Testis (tissue), 3 donors: Measurements from ENCODE around the gene NRXN3. TPM values are rescaled to one million over a fixed set of nuclear protein-coding genes. Genes with fewer than 3 reads are reported as not detected.

Experiments used
- DNase-seq: peaks from one replicate; pipeline ENCODE4 v3.0.0-alpha.2; 2019
- H3K27ac ChIP-seq, 2 donors: fragments of 200-600 bp; sonication (generic); one replicate each; pipeline ENCODE4 v1.5.1; 2019
- H3K27me3 ChIP-seq: fragments of 200-600 bp; sonication (generic); one replicate; pipeline ENCODE4 v1.5.1; 2019
- H3K36me3 ChIP-seq: fragments of 200-600 bp; sonication (generic); one replicate; pipeline ENCODE4 v1.5.1; 2017; ENCODE audit warnings: low read depth; ENCODE audit errors: missing control alignments
- H3K4me1 ChIP-seq: fragments of 200-600 bp; sonication (generic); one replicate; pipeline ENCODE4 v1.5.1; 2019
- H3K4me3 ChIP-seq, 2 donors: fragments of 200-600 bp; sonication (generic); one replicate each; pipeline ENCODE4 v1.5.1; 2017 to 2019
- H3K9me3 ChIP-seq: fragments of 200-600 bp; sonication (generic); one replicate; pipeline ENCODE4 v1.5.1; 2017
- POLR2A ChIP-seq: fragments of 450-650 bp; IDR thresholded peaks from one replicate; pipeline ENCODE4 v1.6.1; 2017; ENCODE audit warnings: antibody characterized with exemption, mild to moderate bottlenecking, moderate library complexity
- WGBS, 2 donors: methylation state at CpG; one replicate each; pipeline ENCODE4 v1.1.5; 2018; 5-methylcytosine and 5-hydroxymethylcytosine counted together
- intact Hi-C: fragments of 100-400 bp; cut with DNase I; formaldehyde crosslinking; loops from one replicate; pipeline ENCODE4 v1.15.1; 2023; ENCODE audit warnings: low total_unique reads
- polyA plus RNA-seq: library from polyadenylated mRNA; stranded (reverse); fragments of 350-450 nt; fragmentation: Illumina TruSeq; extraction: RNeasy Lipid Tissue Mini Kit (QIAGEN cat#74804); gene quantifications from one replicate; pipeline ENCODE4 v1.2.3, GENCODE V29; 2014; ENCODE audit warnings: low read depth, low replicate concordance; ENCODE audit not compliant: insufficient read depth
- total RNA-seq, 2 donors: library from RNA; depleted of rRNA; stranded (reverse); fragments of >200 nt; gene quantifications; one replicate each; pipeline ENCODE4 v1.2.3, GENCODE V29; 2016
- TF ChIP-seq, protein P1 (sequence below), 3 experiments: fragments of 450-650 bp in 2 of 3; fragments of 200-600 bp in 1 of 3; sonication (generic) in 1 of 3; IDR thresholded peaks; one replicate each; pipeline ENCODE4 v1.5.1; 2016 to 2019; ENCODE audit warnings: antibody characterized with exemption in 3 of 3, mild to moderate bottlenecking in 2 of 3, moderate library complexity in 1 of 3

Gene NRXN3
- total and polyA plus RNA-seq, 3 donors from 2014 or later, result 3.5 to 8.0 (median 3.9) TPM

GRCh38 chr14:79180656-79181055, 1010.5 kb downstream of the NRXN3 start:
- TF ChIP-seq, protein P1, sequence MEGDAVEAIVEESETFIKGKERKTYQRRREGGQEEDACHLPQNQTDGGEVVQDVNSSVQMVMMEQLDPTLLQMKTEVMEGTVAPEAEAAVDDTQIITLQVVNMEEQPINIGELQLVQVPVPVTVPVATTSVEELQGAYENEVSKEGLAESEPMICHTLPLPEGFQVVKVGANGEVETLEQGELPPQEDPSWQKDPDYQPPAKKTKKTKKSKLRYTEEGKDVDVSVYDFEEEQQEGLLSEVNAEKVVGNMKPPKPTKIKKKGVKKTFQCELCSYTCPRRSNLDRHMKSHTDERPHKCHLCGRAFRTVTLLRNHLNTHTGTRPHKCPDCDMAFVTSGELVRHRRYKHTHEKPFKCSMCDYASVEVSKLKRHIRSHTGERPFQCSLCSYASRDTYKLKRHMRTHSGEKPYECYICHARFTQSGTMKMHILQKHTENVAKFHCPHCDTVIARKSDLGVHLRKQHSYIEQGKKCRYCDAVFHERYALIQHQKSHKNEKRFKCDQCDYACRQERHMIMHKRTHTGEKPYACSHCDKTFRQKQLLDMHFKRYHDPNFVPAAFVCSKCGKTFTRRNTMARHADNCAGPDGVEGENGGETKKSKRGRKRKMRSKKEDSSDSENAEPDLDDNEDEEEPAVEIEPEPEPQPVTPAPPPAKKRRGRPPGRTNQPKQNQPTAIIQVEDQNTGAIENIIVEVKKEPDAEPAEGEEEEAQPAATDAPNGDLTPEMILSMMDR (IDR thresholded peaks at IDR 0.05), result no peak
- no peak for TF ChIP-seq POLR2A
- no peaks in the 10 kb centered on the region for H3K36me3 ChIP-seq
- intact Hi-C loops, result no loop called here
- 91 to 93% methylated on average over 4 of the region's 4 CpGs for WGBS, 2 donors
- no peaks in the 10 kb centered on the region for H3K9me3 ChIP-seq
- no peaks in the 10 kb centered on the region for H3K27me3 ChIP-seq
- no peak overlapping the region for H3K27ac ChIP-seq
- H3K4me1 ChIP-seq, result no peaks in the 10 kb centered on the region
- no peak for DNase-seq
- H3K4me3 ChIP-seq, result no peak overlapping the region

- WGBS, 2 donors, result 45 to 76% methylated on average over 3 of the region's 3 CpGs
- DNase-seq, result no peak
- Histone ChIP-seq H3K36me3 (no peaks in the 10 kb centered on the region), H3K9me3 (no peaks in the 10 kb centered on the region), H3K27ac (no peak overlapping the region), H3K4me1 (no peaks in the 10 kb centered on the region), H3K27me3 (no peaks in the 10 kb centered on the region), H3K4me3 (no peak overlapping the region)
- intact Hi-C loops, result no loop called here
- no peak for TF ChIP-seq POLR2A
- TF ChIP-seq, protein P1 (IDR thresholded peaks at IDR 0.05), result no peak
These were observed 1016.4 kb downstream of the NRXN3 start for GRCh38 chr14:79186523-79186922.

DNA sequence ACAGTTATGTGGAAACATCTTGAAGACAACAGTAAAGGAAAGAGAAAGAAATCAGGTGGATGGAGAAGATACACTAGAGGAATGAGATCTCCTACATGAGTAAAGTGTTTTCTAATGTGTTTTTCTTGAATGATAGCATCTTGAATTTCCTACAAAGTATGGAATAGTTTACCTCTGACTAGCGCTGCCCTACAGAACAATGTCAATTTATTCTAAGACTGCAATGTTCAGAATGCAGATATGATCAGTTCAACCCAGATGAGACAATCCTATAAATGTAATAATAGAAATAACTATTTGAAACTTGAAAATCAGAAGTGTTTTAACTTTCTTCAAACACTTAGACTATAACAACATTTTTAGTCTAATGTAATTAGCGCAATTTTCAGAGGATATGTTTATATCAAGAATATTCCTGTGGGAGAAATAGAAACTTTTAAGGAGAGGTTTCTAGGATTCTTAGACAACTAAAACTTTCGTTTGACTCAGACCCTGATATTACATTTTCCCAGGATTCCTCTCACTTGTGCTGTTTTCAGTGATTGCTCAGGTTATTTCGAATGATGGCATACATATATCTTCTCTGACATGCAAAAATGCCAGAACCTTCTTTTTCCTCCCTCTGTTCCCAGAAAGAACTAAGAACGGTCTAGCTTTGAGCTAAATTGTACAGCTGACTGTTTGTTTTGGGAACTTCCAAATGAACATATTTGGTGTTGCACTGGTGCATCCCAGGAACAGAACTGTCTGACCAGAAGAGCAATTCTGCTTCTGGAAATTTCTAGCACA, 1023.7 kb downstream of the NRXN3 start:
- no peak for TF ChIP-seq POLR2A
- TF ChIP-seq, protein P1 (IDR thresholded peaks at IDR 0.05), result no peak
- H3K9me3 ChIP-seq, result no peaks in the 10 kb centered on the region
- intact Hi-C loops, result no loop called here
- no peaks in the 10 kb centered on the region for H3K36me3 ChIP-seq
- no peaks in the 10 kb centered on the region for H3K27me3 ChIP-seq
- DNase-seq, result no peak
- H3K4me3 ChIP-seq, result no peak overlapping the region
- 69 to 76% methylated on average over 5 of the region's 5 CpGs for WGBS, 2 donors
- no peaks in the 10 kb centered on the region for H3K4me1 ChIP-seq
- no peak overlapping the region for H3K27ac ChIP-seq

DNA sequence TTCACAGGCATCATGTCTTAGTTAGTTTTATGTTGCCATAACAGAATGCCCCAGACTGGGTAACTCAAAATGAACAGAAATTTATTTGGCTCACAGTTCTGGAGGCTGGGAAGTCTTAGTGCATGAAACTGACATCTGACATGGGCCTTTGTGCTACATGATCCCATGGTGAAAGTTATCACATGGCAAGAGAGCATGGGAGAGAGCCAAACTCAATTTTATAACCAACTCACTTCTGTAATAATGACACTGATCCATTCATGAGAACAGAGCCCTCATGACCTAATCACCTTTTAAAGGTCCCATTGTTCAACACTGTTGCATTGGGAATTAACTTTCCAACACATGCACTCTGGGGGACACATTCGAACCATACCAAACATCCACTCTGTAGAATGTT, 1026.0 kb downstream of the NRXN3 start:
- no peak overlapping the region for H3K4me3 ChIP-seq
- TF ChIP-seq, protein P1 (IDR thresholded peaks at IDR 0.05), result no peak
- no peak for TF ChIP-seq POLR2A
- no peaks in the 10 kb centered on the region for H3K9me3 ChIP-seq
- H3K4me1 ChIP-seq, result no peaks in the 10 kb centered on the region
- intact Hi-C loops, result no loop called here
- no peaks in the 10 kb centered on the region for H3K27me3 ChIP-seq
- DNase-seq, result no peak
- H3K27ac ChIP-seq, result no peak overlapping the region
- 69 to 96% methylated on average over 1 of the region's 1 CpG for WGBS, 2 donors
- H3K36me3 ChIP-seq, result no peaks in the 10 kb centered on the region

DNA sequence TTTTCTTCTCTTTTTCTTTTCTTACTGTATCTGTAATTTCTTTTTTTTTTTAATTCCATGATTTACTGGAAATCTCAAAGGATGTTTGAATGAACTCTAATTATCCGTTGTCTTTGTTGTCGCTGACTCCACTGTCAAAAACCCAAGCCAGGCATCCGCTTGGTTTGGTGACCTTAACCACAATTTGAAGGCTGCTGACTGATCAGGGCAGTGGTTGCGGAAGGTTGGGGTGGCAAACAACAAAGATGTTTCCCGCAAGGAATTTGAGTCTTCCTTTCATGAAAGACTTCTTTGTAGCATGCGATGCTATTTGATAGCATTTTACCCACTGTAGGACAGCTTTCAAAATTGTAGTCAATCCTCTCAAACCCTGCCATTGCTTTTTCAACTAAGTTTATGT, 1027.3 kb downstream of the NRXN3 start:
- 85 to 95% methylated on average over 6 of the region's 6 CpGs for WGBS, 2 donors
- Histone ChIP-seq H3K9me3 (no peaks in the 10 kb centered on the region), H3K27me3 (no peaks in the 10 kb centered on the region), H3K4me1 (no peaks in the 10 kb centered on the region), H3K27ac (no peak overlapping the region), H3K4me3 (no peak overlapping the region), H3K36me3 (no peaks in the 10 kb centered on the region)
- intact Hi-C loops, result no loop called here
- no peak for DNase-seq
- TF ChIP-seq, protein P1 (IDR thresholded peaks at IDR 0.05), result no peak
